ENCODE measurements around the gene RABGAP1L.
"Not testable (repeated sequence)": the region's sequence is repeated elsewhere in the genome, so short reads cannot be mapped to it uniquely, and the experiment has no call there.

RABGAP1L gene

DNA sequence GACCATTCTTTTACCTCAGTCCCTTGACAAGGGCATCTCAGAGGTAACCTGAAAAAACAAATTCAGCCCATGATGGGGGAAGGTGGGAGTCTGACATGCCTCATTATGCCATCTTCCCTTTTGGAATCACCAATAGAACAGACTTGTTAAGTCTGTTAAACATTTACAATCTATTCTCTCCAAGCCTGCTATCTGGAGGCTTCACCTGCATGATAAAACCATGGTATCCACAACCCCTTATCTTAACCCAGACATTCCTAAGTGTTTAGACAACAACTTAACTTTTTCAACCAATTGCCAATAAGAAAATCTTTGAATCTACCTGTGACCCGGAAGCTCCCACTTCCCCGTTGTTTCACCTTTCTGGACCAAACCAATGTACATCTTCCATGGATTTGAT lies 607.4 kb downstream of the RABGAP1L start:
- DNase-seq (ENCODE audit: low read depth): no peak

DNA sequence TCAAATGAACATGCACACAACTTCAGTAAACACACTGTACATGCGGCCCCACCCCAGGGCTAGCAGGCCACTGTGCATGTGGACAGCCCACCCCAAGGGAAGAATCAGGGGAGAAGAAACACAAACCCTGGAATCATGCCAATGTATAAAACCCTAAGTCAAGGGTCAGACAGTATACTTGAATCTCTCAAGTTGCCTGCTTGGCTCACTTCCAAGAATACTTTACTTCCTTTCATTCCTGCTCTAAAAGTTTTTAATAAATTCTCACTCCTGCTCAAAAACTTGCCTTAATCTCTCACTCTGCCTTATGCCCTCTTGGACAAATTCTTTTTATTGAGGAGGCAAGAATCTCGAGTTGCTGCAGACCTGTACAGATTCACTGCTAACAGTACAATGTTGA lies 609.2 kb downstream of the RABGAP1L start:
- no peak for DNase-seq (ENCODE audit: low read depth)

DNA sequence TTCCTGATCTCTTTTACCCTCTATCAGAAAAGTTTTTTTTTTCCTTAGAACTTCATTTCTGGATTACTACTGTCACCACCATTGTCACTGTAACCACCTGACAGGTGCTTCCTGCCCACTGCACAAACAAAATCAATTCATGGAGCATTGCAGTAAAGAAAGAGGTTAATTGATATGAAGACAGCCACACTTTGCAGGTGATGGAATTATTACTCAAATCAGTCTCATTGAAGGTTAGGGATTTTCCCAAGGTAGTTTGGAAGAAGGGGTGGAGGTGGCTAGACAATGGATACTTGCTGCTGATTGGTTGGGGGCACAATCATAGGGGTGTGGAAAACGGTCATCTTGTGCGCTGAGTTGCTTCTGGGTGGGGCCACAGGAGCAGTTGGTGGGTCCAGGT lies 609.6 kb downstream of the RABGAP1L start:
- no peak for DNase-seq (ENCODE audit: low read depth)

DNA sequence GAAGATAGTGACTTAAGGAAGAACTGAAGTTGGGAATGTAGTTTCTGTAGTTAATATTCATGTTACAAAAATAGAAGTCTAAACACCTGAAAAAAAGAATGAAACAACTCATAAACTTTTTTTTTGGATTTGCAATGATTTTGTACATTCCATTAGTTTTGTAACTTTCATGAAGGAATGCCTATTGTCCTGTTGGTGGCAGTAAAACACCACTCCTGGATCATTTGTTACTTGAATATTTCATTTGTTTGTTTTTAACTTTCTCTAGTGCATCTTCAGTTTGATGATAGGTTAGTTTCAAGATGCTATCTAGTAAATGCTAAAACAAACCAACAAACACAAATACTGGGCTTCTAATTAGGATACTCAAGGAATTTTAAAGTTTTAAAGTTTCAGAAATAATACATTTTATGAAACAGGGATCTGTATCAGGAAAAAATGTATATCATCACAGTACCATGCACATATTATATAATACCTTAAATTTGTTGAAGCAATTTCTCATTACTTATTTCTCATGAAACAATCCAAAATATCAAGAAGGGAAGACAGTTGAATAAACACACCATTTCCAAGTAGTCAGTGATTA lies 610.7 kb downstream of the RABGAP1L start:
- DNase-seq (ENCODE audit: low read depth): no peak

DNA sequence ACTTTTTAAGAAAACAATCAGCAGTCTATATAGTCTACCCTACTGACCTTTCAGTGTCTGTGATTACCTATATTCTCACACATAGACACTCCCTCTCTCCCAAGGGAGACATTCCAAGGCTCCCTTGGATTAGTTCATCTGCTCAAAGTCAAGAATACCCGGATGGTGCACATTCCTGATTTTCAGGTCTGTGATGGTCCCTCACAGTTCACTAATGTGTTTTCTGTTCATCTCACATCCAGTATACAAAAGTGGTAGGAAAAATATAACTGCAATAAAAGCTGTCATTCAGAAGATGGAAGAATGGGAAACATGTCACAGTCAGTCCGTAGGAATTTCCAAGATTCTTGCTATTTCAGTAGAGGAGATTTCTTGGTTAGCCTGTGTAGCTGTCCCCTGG lies 616.3 kb downstream of the RABGAP1L start:
- no peak for DNase-seq (ENCODE audit: low read depth)

DNA sequence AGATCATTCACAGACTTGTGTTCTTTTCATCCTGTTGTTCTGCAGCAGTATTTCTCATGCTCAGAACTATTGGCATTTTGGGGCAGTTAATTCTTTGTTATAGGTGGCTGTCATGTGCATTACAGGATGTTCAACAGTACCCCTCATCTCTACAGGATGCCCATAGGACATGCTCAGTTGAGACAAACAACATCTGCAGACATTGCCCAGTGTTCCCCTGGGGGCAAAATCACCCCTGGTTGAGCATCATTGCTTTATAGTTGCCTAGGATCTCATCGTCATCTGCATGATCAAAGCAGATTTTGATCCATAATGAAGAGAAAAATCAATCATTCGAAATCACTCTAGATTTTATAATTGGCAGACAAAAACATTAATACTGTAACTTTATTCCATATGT lies 617.9 kb downstream of the RABGAP1L start:
- DNase-seq (ENCODE audit: low read depth): no peak

DNA sequence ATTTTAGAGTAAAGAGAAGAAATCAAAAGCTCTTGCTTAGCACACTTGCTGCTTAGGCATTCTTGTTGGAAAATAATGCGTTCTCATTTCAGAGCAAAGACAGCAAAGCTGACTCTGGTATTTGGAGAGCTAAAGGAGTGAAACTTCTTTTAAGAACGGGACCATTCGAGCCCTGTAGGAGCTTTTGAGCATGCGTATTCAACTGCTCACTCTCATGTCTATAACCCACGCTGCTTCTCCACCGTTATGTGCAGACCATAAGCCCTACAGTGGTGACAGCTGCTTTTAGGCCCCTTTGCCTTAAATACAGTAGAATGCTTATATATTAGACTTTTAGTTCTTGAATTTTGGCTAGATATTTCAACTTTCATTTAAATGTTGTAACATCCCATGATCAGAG lies 626.2 kb downstream of the RABGAP1L start:
- no peak for DNase-seq (ENCODE audit: low read depth)

DNA sequence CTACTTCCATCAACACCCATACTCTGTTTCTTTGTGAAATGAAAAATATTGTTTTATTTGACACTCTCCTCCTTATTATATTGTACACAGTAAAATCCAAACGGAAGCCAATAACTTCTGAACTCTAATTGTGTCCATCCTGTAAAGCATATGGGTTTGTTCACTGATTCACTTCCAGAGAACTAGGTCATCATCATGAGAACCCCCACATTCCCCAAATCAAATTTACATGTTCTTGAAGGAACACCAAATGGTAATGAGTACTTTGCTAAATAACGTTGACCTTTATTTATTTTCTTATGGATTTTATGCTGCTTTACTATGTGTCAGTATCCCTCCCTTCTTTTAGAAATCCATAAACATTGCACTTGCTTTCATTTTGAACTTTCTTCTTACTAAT lies 627.0 kb downstream of the RABGAP1L start:
- no peak for DNase-seq (ENCODE audit: low read depth)

DNA sequence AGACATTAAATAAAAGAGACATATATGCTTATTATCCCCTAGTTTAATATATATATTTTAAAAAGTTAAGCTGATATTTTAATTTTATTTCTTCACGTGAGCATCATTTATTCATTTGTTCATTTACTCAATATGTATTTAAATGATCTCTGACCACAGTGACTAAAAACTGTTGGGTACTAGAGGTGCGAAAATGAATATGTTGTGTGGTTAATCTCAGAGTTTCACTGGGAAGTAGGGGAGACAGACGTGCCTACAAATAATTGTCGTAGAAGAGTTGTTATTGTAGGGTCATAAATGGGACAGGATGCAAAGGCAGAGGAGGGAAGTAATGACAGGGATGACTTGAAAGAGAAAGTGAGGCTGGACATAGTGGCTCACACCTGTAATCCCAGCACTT lies 627.4 kb downstream of the RABGAP1L start:
- no peak for DNase-seq (ENCODE audit: low read depth)

DNA sequence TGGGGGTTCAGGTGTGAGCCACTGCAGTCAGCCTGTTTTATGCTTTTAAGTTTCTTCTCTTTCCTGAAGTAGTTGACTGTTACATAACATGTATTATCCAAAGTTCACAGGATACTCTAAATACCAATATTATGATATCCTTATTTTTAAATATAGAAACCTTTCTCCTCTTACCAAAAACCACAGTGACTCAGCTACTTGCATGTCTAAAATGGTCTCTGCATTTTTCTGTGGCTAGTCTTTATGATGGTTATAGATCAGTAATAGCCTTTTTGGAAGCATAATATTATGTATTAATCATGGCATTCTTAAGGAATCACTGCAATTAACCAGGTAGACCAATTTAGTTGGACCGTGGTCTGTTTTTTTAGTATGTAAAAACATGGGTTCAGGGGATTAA lies 629.7 kb downstream of the RABGAP1L start:
- DNase-seq (ENCODE audit: low read depth): no peak

DNA sequence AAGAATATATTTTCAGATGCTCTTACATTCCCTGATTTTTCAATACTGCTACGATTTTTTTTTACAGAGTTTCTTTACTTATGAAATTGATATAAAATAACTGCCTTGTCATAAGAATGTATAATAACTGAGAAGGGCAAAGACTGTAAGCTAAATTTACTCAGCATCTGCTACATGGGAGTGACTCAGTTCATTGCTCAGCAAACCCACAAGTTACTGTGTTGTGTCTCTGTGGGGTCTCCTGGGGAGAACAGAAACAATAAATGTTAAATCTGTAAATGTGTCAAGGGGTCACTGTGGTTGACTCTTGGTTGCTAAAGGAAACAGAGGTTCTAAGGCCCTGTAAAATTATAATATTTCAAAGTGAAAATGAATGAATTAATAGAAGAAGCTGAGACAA lies 630.1 kb downstream of the RABGAP1L start:
- DNase-seq (ENCODE audit: low read depth): no peak

DNA sequence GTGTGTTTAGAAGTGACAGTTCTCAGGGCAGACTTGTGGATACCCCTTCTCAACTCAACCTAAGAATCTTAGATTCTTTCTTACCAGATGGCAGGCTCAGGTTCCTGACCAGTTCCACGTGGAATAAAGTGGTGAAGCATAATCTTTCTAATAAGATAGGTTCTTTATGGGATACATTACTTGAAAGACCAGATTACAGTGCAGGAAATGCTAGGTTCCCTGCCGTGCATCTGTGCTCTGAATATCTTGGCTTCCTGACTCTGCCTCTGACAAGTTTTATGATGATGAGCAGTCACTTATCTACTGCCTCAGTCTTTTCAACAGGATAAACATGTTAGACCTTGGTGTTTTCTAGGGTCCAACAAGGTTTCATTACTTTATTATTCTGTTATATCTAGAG lies 632.5 kb downstream of the RABGAP1L start:
- no peak for DNase-seq (ENCODE audit: low read depth)

DNA sequence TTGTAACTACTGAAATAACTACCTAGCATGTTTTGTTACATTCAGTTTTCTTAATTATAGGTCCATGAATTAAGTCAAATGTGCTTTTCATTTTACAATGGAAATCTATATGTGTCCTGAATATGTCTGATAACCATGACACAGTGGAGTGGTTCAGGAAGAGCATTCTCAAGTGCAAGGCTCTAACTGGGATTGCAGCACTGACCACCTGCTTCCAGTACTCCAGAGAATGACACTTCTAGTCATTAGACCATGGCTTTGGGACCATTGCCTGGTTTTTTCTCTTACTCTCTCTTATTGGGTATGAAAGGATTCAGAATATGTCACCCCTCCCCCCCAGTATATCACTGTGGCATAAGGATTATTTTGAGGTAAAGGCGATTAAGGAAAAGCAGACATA lies 635.5 kb downstream of the RABGAP1L start:
- no peak for DNase-seq (ENCODE audit: low read depth)

DNA sequence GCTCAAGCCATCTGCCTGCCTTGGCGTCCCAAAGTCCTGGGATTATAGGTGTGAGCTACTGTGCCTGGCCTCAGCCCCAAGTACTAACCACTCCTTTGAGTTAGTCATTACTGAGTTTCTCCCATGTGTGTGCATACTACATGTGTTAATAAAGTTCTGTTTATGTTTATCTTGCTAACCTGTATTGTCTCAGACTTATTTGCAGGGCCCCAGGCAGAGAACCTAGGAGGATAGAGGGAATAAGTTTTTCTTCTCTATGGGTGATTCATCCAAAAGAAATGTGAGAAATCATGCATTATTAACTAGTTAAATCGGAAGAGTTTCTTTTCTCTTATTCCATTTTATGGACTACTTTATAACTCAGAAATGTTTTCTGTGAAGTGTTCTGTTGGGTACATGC lies 636.5 kb downstream of the RABGAP1L start:
- no peak for DNase-seq (ENCODE audit: low read depth)

DNA sequence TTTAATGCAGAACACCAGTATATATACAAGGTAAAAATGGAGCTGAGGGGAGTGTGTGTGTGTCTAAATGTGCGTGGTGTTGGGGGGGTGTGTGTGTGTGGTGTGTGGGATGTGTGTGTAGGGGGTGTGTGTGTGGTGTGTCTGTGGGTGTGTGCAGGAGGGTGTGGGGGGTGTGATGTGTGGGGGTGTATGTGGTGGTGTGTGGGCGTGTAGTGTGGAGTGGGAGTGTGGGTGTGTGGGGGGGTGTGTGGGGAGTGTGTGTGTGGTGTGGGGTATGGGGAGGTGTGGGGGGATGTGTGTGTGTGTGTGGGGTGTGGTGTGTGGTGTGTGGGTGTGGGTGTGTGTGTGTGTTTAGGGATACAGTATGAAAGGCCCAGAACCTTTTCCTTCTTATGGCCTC lies 638.1 kb downstream of the RABGAP1L start:
- DNase-seq (ENCODE audit: low read depth): no peak

DNA sequence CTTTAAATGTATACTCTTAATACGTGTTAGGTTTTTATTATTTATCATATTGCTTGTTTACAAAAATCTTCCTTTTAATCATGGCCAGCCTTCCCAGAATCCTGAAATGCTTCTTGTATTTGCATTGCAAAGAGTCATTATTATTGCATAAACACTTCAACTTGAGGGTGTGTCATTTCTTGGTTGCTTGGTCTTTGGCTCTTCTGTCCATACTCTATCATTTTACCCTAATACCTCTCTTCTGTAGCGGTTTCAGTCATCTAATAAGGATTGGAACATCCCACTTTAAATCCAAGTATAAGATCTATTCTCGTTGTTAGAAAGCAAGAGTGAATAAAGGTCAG lies 639.8 kb downstream of the RABGAP1L start:
- DNase-seq (ENCODE audit: low read depth): no peak

DNA sequence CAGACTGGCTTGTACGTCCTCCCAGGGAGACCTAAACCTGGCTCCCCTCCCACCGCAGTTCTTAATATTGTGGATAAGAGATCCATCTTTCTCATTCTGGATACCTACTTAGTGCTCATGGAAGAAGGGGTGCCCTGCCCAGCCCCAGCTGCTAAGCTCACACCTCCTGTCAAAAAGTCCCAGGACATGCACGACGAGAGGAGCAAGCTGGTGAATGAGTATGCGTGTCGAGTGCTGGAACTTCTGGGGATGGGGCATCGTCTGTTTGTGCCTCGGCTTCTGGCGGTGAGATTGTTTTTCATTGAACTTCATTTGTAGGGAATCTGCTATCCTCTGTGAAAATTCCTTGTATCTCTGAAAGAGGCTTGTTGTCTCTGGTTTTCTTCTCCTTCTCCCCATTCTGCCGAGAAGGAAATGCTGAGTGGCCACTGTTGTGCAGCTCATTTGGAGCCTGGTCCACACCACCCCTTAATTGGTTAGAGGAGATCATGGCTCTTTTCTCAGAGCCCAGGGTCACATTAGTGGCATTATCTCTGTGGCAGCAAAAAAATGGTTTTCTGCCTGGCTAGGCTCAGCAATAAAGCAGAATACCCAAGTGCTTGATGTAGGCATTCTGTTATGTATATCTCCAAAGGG lies 641.0 kb downstream of the RABGAP1L start:
- no peak for DNase-seq (ENCODE audit: low read depth)

DNA sequence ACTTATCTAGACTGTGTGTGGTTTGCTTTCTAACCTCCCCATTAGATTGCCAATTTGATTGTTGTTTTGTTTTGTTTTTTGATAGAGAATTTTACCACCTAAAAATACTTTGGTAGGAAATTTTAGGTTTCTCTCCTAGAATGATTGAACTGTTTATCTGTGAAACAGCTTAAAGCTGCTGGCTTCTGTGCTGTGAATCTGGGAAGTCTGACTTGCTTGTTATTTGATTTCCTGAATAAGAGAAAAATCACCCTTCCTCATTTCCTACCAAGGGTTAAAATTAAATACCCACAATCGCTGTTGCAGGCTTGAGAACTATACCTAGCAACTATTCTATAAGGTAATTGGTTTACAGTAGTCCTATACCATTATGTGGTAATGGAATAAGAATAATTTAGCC lies 641.6 kb downstream of the RABGAP1L start:
- DNase-seq (ENCODE audit: low read depth): no peak

DNA sequence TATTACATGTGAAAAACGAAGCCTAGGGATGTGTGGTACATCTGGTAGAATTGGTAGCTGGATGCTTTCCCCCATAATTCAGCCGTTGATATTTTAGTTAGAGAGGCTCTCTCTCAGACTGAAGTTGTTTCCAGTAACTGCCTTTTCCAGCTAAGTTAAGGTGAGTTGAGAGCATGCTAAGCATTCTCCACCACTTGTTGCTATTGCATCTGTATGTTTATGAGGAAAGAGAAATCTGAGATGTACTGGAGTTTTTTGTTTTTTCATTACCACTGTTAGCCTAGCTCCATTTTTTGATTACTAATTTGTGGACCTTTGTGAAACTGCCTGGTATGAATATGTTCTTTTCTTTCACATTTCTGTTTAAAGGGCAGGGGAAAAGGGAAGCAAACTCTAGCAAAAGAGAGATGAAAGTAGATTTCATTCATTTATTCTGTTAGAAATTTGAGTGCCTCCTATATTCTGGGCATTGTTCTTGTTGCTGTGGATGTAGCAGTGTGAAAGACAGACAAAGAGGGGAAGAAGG lies 650.5 kb downstream of the RABGAP1L start:
- DNase-seq (ENCODE audit: low read depth): no peak

DNA sequence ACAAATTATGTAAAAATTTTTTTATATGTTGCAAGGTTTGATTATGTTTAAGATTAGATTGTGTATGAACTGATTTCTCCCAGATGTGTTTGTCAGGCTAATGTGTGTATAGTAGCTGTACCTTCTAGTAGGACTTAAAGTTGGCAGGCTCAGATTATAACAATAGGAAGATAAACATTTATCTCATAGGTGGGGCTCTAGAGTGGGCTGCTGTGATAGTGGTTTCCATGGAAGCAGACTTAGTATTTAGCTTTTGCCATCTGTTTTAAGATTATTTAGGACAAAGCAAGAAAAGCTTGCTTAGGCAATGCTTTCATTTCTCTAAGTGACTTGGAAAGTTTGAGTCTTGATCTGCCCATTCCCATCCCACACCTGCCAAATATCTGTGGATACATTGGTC lies 652.7 kb downstream of the RABGAP1L start:
- no peak for DNase-seq (ENCODE audit: low read depth)

DNA sequence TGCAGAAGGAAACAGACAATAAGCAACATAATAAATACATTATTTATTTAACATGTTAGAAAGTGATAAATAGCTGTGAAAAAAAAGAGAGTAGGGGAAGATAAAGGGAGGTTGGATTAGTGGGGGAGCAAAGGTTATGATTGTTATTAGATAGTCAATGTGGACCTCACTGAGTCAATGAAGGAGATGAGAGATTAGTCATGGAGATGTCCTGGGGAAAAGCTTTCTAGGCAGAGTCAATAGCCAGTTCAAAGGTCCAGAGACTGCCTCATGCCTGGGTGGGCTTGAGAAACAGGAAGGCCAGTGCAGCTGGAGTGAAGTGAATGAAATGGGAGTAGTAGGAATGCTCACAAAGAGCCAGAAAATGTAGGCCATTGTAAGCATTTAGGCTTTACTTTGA lies 653.3 kb downstream of the RABGAP1L start:
- DNase-seq (ENCODE audit: low read depth): no peak

DNA sequence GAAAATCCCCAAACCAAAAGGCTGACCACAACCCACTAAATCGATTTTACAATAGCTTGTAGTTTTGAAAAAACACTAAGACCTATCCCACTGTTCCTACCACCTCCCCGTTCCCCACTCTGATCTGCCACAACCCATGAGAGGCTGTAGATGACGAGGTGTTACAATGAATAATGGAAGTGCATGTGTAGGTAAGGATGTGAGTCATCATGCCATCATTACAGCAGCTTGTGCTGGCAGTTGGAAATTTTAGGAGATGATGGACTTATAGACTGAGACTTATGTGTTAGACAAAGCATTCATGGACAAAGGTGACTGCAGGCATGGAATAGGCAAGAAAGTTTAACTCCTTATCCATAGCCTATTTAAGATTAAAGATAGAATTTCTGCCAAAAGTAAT lies 655.7 kb downstream of the RABGAP1L start:
- no peak for DNase-seq (ENCODE audit: low read depth)

DNA sequence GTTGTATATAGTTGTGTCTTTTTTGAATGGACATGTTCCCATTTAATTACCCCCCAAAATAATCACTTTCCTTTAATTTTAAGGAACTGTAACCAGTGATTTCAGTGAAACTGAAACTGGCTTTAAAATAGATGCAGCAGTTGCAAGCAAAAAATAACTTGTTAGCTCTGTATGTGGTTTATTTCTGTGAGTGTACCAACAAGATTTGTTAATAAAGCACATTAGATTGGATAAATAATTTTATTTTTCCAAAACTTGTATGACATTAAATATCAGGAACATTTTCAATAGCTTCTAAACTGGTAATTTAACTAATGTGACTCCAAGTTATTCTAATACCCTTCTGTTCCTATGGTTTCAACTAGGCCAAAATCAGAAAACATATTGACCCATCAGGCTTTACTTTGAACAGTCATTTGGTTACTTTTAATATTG lies 656.2 kb downstream of the RABGAP1L start:
- DNase-seq (ENCODE audit: low read depth): no peak

DNA sequence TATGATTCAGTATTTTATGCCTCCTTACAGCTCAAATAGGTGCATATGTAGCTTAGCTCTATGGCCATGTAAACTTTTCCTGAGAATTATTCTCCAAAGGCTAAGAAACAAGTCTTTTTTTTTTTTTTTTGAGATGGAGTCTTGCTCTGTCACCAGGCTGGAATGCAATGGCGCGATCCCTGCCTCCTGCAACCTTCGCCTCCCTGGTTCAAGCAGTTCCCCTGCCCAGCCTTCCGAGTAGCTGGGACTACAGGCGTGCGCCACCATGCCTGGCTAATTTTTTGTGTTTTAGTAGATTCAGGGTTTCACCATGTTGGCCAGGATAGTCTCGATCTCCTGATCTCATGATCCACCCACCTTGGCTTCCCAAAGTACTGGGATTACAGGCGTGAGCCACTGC lies 657.3 kb downstream of the RABGAP1L start:
- DNase-seq (ENCODE audit: low read depth): not testable (repeated sequence)

Measured in stimulated activated CD8-positive, alpha-beta memory T cell treated with anti-CD3 and anti-CD28 coated beads, Interleukin-15, amount 100 ng/mL, for 1 hour (primary cell).